A549 (cell line): ENCODE measurements around the gene SNX17. TPM values are rescaled to one million over a fixed set of nuclear protein-coding genes. Genes with fewer than 3 reads are reported as not detected.

Experiments used
- ATAC-seq, 2 experiments: fragments of 200-7000 bp in 1 of 2; fragments of >200 bp in 1 of 2; cut with Nextera tagmentation in 1 of 2; cut with Tn5 transposase in 1 of 2; 3 replicates each; pipeline versions ENCODE4 v1.8.0 to v1.9.1; 2018 to 2020; ENCODE audit warnings: mild to moderate bottlenecking in 1 of 2, moderate library complexity in 1 of 2
- CTCF ChIA-PET: fragments of 300-600 bp; sonication (Branson Sonifier 250); formaldehyde crosslinking; extraction: SDS; loops from one replicate; lab custom pipeline; 2021; ENCODE audit warnings: antibody characterized with exemption, inconsistent platforms; lab: Yijun Ruan, JAX
- POLR2A ChIA-PET: fragments of 350-600 bp; formaldehyde crosslinking; extraction: SDS; loops from one replicate; lab custom pipeline; 2021; ENCODE audit warnings: antibody characterized with exemption, inconsistent platforms; lab: Yijun Ruan, JAX
- DNase-seq, 2 experiments: peaks; one replicate each; pipeline versions ENCODE4 v3.0.0 to v3.0.0-alpha.2; 2011 to 2016; ENCODE audit warnings: low read depth in 1 of 2, low spot score in 1 of 2
- FAIRE-seq: peaks from 2 replicates; lab custom pipeline; 2011; peaks lifted over from hg19 to GRCh38; lab: Jason Lieb, UNC
- H3K27ac ChIP-seq, 2 experiments: fragments of >200 bp; sonication (Bioruptor Twin); formaldehyde crosslinking; 3 replicates each; pipeline ENCODE4 v1.5.1; 2016 to 2017
- H3K4me1 ChIP-seq: fragments of >200 bp; sonication (Bioruptor Twin); formaldehyde crosslinking; 3 replicates; pipeline ENCODE4 v1.6.1; 2016
- H3K4me2 ChIP-seq: fragments of >200 bp; sonication (Bioruptor Twin); formaldehyde crosslinking; 3 replicates; pipeline ENCODE4 v1.6.1; 2016
- H3K4me3 ChIP-seq: fragments of >200 bp; sonication (Bioruptor Twin); formaldehyde crosslinking; 3 replicates; pipeline ENCODE4 v1.5.1; 2016
- H3K9me3 ChIP-seq: fragments of >200 bp; sonication (Bioruptor Twin); formaldehyde crosslinking; 3 replicates; pipeline ENCODE4 v1.6.1; 2016
- CBX8 ChIP-seq: fragments of 200-600 bp; sonication (generic); IDR thresholded peaks from 2 replicates; pipeline ENCODE4 v1.6.1; 2016
- CEBPB ChIP-seq, 2 experiments: fragments of >200 bp in 1 of 2; sonication (Bioruptor Twin) in 1 of 2; formaldehyde crosslinking in 1 of 2; IDR thresholded peaks; 2 replicates each; pipeline ENCODE4 v1.6.1; 2012 to 2016
- CHD2 ChIP-seq: fragments of 150-350 bp; IDR thresholded peaks from 2 replicates; pipeline ENCODE4 v1.6.1; 2014; ENCODE audit warnings: low read length; ENCODE audit not compliant: partially characterized antibody
- CHD4 ChIP-seq: fragments of 200-600 bp; sonication (generic); IDR thresholded peaks from 2 replicates; pipeline ENCODE4 v1.6.1; 2016; ENCODE audit warnings: antibody characterized with exemption, mild to moderate bottlenecking, borderline replicate concordance
- EHF ChIP-seq: fragments of 250-450 bp; sonication (Bioruptor Pico); IDR thresholded peaks from 2 replicates; pipeline ENCODE4 v1.5.0; 2020; ENCODE audit warnings: mild to moderate bottlenecking
- EHMT2 ChIP-seq: fragments of 200-600 bp; sonication (generic); IDR thresholded peaks from 2 replicates; pipeline ENCODE4 v1.6.1; 2016; ENCODE audit warnings: antibody characterized with exemption, low read depth, mild to moderate bottlenecking, moderate library complexity
- EP300 ChIP-seq, 2 experiments: fragments of >200 bp; sonication (Bioruptor Twin); formaldehyde crosslinking; IDR thresholded peaks; 2 replicates in 1 of 2; 3 replicates in 1 of 2; pipeline ENCODE4 v1.6.1; 2016 to 2017
- FOSL2 ChIP-seq, 2 experiments: fragments of 450-650 bp in 1 of 2; fragments of >200 bp in 1 of 2; sonication (Bioruptor Twin) in 1 of 2; formaldehyde crosslinking; IDR thresholded peaks; 2 replicates each; pipeline versions ENCODE4 v1.5.0 to v1.6.1; 2016 to 2020; ENCODE audit warnings: mild to moderate bottlenecking in 1 of 2, moderate library complexity in 1 of 2
- GATA3 ChIP-seq: IDR thresholded peaks from 2 replicates; pipeline ENCODE4 v1.6.1; 2012; ENCODE audit warnings: borderline replicate concordance
- HDAC2 ChIP-seq: fragments of 200-600 bp; sonication (generic); IDR thresholded peaks from 2 replicates; pipeline ENCODE4 v1.6.1; 2016
- JUN ChIP-seq, 2 experiments: fragments of >200 bp; sonication (Bioruptor Twin); formaldehyde crosslinking; IDR thresholded peaks; 2 replicates in 1 of 2; 3 replicates in 1 of 2; pipeline ENCODE4 v1.6.1; 2016 to 2017
- KDM1A ChIP-seq: fragments of 200-600 bp; sonication (generic); IDR thresholded peaks from 2 replicates; pipeline ENCODE4 v1.6.1; 2016; ENCODE audit warnings: low read depth, mild to moderate bottlenecking
- KDM5A ChIP-seq: fragments of 200-600 bp; sonication (generic); IDR thresholded peaks from 2 replicates; pipeline ENCODE4 v1.6.1; 2016; ENCODE audit warnings: antibody characterized with exemption, mild to moderate bottlenecking
- MAZ ChIP-seq: fragments of 150-350 bp; IDR thresholded peaks from 2 replicates; pipeline ENCODE4 v1.6.1; 2014; ENCODE audit warnings: antibody characterized with exemption, low read depth, low read length, borderline replicate concordance
- MYC ChIP-seq: IDR thresholded peaks from 2 replicates; pipeline ENCODE4 v1.6.1; 2012; ENCODE audit warnings: mild to moderate bottlenecking, inconsistent platforms, low read length, improper control_type of control experiment, borderline replicate concordance
- NFE2L2 ChIP-seq: fragments of 150-350 bp; conservative IDR thresholded peaks from 2 replicates; pipeline ENCODE4 v1.6.1; 2014; ENCODE audit warnings: low read length
- PHF8 ChIP-seq: fragments of 200-600 bp; sonication (generic); IDR thresholded peaks from 2 replicates; pipeline ENCODE4 v1.6.1; 2016; ENCODE audit warnings: low read depth, mild to moderate bottlenecking, antibody characterized with exemption, moderate library complexity, borderline replicate concordance
- POLR2A ChIP-seq: IDR thresholded peaks from 2 replicates; pipeline ENCODE4 v1.6.1; 2012; ENCODE audit warnings: mild to moderate bottlenecking, low read length
- RAD21 ChIP-seq, 2 experiments: fragments of >200 bp in 1 of 2; sonication (Bioruptor Twin) in 1 of 2; formaldehyde crosslinking in 1 of 2; IDR thresholded peaks in 1 of 2; conservative IDR thresholded peaks in 1 of 2; 2 replicates in 1 of 2; 3 replicates in 1 of 2; pipeline ENCODE4 v1.6.1; 2012 to 2018; ENCODE audit warnings: inconsistent platforms in 1 of 2
- RARB ChIP-seq: fragments of 250-450 bp; sonication (Bioruptor Pico); IDR thresholded peaks from 2 replicates; pipeline ENCODE4 v1.8.0; 2021; ENCODE audit warnings: mild to moderate bottlenecking, moderate library complexity
- RNF2 ChIP-seq: fragments of 200-600 bp; sonication (generic); IDR thresholded peaks from 2 replicates; pipeline ENCODE4 v1.6.1; 2016; ENCODE audit warnings: low read depth, mild to moderate bottlenecking, antibody characterized with exemption, moderate library complexity, borderline replicate concordance
- SMC3 ChIP-seq: fragments of >200 bp; sonication (Bioruptor Twin); formaldehyde crosslinking; IDR thresholded peaks from 3 replicates; pipeline ENCODE4 v1.6.1; 2018; ENCODE audit warnings: inconsistent platforms
- TFCP2L1 ChIP-seq: fragments of 250-450 bp; sonication (Bioruptor Pico); IDR thresholded peaks from 2 replicates; pipeline ENCODE4 v1.5.0; 2021; ENCODE audit warnings: mild to moderate bottlenecking
- WGBS: methylation state at CpG from one replicate; pipeline ENCODE4 v1.1.6; 2017; ENCODE audit errors: missing lambda C conversion rate; 5-methylcytosine and 5-hydroxymethylcytosine counted together
- polyA minus RNA-seq: library from RNA; depleted of rRNA, polyadenylated mRNA; stranded (reverse); fragments of >200 nt; gene quantifications from 2 replicates; pipeline ENCODE4 v1.2.3, GENCODE V29; 2011; rRNA and poly(A)+ RNA removed
- polyA plus RNA-seq, 4 experiments: library from polyadenylated mRNA; depleted of rRNA in 3 of 4; stranded (reverse); fragments of >200 nt; fragmentation: RNase III in 1 of 4; extraction: RNeasy Plus Mini Kit Qiagen cat#74134 plus additional on column Dnase treatment in 1 of 4; gene quantifications; 2 replicates in 3 of 4; 3 replicates in 1 of 4; pipeline ENCODE4 v1.2.3, GENCODE V29; 2011 to 2017
- TF ChIP-seq, protein P1 (sequence below): IDR thresholded peaks from 2 replicates; pipeline ENCODE4 v1.6.1; 2012; ENCODE audit warnings: low read depth, borderline replicate concordance
- TF ChIP-seq, protein P2 (sequence below): fragments of >200 bp; sonication (Bioruptor Twin); formaldehyde crosslinking; IDR thresholded peaks from 3 replicates; pipeline ENCODE4 v1.5.1; 2016
- TF ChIP-seq, protein P3 (sequence below): fragments of >200 bp; sonication (Bioruptor Twin); formaldehyde crosslinking; IDR thresholded peaks from 3 replicates; pipeline ENCODE4 v1.6.1; 2016
- TF ChIP-seq, protein P4 (sequence below): IDR thresholded peaks from 2 replicates; pipeline ENCODE4 v1.6.1; 2012
- TF ChIP-seq, protein P5 (sequence below): IDR thresholded peaks from 2 replicates; pipeline ENCODE4 v1.6.1; 2012
- TF ChIP-seq, protein P6 (sequence below): fragments of 250-450 bp; sonication (Bioruptor Pico); IDR thresholded peaks from 2 replicates; pipeline ENCODE4 v1.5.0; 2020; ENCODE audit warnings: low read depth, mild to moderate bottlenecking, moderate library complexity

Gene SNX17, protein sequence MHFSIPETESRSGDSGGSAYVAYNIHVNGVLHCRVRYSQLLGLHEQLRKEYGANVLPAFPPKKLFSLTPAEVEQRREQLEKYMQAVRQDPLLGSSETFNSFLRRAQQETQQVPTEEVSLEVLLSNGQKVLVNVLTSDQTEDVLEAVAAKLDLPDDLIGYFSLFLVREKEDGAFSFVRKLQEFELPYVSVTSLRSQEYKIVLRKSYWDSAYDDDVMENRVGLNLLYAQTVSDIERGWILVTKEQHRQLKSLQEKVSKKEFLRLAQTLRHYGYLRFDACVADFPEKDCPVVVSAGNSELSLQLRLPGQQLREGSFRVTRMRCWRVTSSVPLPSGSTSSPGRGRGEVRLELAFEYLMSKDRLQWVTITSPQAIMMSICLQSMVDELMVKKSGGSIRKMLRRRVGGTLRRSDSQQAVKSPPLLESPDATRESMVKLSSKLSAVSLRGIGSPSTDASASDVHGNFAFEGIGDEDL
- polyA plus RNA-seq (2011; rRNA removed) (141 and 158 TPM in 2 replicates), polyA plus RNA-seq (2017; fragmentation: RNase III; extraction: RNeasy Plus Mini Kit Qiagen cat#74134 plus additional on column Dnase treatment) (150 to 166 TPM (median 154 TPM) in 3 replicates), polyA minus RNA-seq (117 and 132 TPM in 2 replicates)
- 137 and 149 TPM in 2 replicates for polyA plus RNA-seq (2012; cell fraction: cytosol; rRNA removed)
- 150 and 155 TPM in 2 replicates for polyA plus RNA-seq (2012; cell fraction: nucleus; rRNA removed)

DNA sequence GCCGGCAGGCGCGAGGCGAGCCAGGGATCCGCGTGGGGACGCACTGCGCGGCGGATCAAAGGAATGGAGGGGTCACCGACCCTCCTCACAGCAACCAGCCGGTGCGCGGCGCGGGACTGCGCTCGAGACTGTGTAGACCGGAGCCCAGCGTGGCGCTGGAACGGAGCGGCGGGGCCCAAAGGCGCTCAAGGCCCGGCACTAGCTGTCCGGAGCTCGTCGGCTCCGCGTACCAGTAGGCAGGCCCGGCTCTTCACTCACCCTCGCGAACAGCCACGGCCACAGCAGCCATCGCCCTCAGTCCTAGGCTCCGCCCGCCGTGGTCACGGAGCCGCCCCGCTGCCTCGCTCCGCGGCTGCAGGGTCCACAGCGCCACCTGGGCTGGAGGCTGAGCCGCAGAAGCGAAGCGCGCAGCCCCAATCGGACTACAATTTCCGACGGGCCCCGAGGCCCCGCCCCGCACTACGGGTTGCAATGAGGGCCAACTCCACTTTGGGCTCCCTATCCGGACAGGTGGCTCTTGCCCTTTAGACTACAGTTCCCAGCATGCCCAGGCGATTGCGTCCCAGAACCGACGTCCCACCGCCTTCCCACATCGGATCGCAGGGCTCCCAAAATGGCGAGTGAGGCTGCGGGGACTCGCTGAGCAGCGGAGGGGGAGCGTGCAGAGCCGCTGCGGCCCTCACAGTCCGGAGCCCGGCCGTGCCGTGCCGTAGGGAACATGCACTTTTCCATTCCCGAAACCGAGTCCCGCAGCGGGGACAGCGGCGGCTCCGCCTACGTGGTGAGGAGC, at the start of gene SNX17, which contains the start of gene EIF2B4:
Gene SNX17, plus strand, starts transcription at position 591 of the 790 bp plus-strand sequence. Its CDS starts 128 bp downstream, at position 719.
Gene EIF2B4, minus strand, starts transcription at position 313 of the 790 bp plus-strand sequence. Its CDS starts 24 bp downstream, at position 289.
- peak within 1 kb of the TSS; percentile 94 for H3K4me2 ChIP-seq
- DNase-seq = peak; percentile 98 to 99
- no peak for FAIRE-seq
- CTCF ChIA-PET = interaction anchor here (0.5 to 3.9 kb wide), 31 partner anchors 8 to 354 kb away, joined by 3 to 53 read pairs (median 5); partner anchors contain the start of genes GTF3C2, MPV17 and ZNF513
- peak within 1 kb of the TSS; percentile 79 for H3K4me3 ChIP-seq
- no peaks in the 10 kb centered on the region for H3K9me3 ChIP-seq
- TF ChIP-seq, protein P1, sequence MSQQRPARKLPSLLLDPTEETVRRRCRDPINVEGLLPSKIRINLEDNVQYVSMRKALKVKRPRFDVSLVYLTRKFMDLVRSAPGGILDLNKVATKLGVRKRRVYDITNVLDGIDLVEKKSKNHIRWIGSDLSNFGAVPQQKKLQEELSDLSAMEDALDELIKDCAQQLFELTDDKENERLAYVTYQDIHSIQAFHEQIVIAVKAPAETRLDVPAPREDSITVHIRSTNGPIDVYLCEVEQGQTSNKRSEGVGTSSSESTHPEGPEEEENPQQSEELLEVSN = 0 out of 2 replicates have a peak, but pooled peaks have one; percentile 13
- TF ChIP-seq CBX8 = no peak
- TF ChIP-seq, protein P2, sequence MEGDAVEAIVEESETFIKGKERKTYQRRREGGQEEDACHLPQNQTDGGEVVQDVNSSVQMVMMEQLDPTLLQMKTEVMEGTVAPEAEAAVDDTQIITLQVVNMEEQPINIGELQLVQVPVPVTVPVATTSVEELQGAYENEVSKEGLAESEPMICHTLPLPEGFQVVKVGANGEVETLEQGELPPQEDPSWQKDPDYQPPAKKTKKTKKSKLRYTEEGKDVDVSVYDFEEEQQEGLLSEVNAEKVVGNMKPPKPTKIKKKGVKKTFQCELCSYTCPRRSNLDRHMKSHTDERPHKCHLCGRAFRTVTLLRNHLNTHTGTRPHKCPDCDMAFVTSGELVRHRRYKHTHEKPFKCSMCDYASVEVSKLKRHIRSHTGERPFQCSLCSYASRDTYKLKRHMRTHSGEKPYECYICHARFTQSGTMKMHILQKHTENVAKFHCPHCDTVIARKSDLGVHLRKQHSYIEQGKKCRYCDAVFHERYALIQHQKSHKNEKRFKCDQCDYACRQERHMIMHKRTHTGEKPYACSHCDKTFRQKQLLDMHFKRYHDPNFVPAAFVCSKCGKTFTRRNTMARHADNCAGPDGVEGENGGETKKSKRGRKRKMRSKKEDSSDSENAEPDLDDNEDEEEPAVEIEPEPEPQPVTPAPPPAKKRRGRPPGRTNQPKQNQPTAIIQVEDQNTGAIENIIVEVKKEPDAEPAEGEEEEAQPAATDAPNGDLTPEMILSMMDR = peak; percentile 94
- TF ChIP-seq, protein P3, sequence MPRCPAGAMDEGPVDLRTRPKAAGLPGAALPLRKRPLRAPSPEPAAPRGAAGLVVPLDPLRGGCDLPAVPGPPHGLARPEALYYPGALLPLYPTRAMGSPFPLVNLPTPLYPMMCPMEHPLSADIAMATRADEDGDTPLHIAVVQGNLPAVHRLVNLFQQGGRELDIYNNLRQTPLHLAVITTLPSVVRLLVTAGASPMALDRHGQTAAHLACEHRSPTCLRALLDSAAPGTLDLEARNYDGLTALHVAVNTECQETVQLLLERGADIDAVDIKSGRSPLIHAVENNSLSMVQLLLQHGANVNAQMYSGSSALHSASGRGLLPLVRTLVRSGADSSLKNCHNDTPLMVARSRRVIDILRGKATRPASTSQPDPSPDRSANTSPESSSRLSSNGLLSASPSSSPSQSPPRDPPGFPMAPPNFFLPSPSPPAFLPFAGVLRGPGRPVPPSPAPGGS = peak; percentile 86; the same call in 2 of the 3 replicates
- TF ChIP-seq EHMT2 = no peak
- peak in 1 of 2 experiments; percentile 51; a peak in 2 of 4 replicates for TF ChIP-seq CEBPB (IDR thresholded peaks at IDR 0.05)
- peak; percentile 87; the same call in 1 of the 2 replicates for TF ChIP-seq PHF8
- TF ChIP-seq EP300 (IDR thresholded peaks at IDR 0.05) = peak in 1 of 2 experiments; percentile 24; a peak in 1 of 5 replicates
- TF ChIP-seq TFCP2L1 = no peak
- TF ChIP-seq RNF2 = no peak
- TF ChIP-seq MYC = peak; percentile 94
- peak; percentile 81; the same call in 1 of the 2 replicates for TF ChIP-seq MAZ
- TF ChIP-seq, protein P4, sequence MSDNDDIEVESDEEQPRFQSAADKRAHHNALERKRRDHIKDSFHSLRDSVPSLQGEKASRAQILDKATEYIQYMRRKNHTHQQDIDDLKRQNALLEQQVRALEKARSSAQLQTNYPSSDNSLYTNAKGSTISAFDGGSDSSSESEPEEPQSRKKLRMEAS = peak; percentile 89
- no peak; the same call in 1 of the 2 replicates for TF ChIP-seq GATA3
- peak; percentile 58; a peak in 3 of 5 replicates for TF ChIP-seq RAD21 (conservative IDR thresholded peaks at IDR 0.05 in 1 of 2, IDR thresholded peaks at IDR 0.05 in 1 of 2)
- TF ChIP-seq POLR2A = peak; percentile 90
- TF ChIP-seq, protein P5, sequence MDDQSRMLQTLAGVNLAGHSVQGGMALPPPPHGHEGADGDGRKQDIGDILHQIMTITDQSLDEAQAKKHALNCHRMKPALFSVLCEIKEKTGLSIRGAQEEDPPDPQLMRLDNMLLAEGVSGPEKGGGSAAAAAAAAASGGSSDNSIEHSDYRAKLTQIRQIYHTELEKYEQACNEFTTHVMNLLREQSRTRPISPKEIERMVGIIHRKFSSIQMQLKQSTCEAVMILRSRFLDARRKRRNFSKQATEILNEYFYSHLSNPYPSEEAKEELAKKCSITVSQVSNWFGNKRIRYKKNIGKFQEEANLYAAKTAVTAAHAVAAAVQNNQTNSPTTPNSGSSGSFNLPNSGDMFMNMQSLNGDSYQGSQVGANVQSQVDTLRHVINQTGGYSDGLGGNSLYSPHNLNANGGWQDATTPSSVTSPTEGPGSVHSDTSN = 0 out of 2 replicates have a peak, but pooled peaks have one; percentile 56
- peak; percentile 47; the same call in 2 of the 3 replicates for TF ChIP-seq SMC3
- TF ChIP-seq EHF (CRISPR knock-in tag) = no peak
- TF ChIP-seq NFE2L2 = no peak
- TF ChIP-seq KDM5A = peak; percentile 82
- TF ChIP-seq CHD4 = no peak
- no peak for TF ChIP-seq RARB (CRISPR knock-in tag)
- TF ChIP-seq KDM1A = no peak
- TF ChIP-seq, protein P6, sequence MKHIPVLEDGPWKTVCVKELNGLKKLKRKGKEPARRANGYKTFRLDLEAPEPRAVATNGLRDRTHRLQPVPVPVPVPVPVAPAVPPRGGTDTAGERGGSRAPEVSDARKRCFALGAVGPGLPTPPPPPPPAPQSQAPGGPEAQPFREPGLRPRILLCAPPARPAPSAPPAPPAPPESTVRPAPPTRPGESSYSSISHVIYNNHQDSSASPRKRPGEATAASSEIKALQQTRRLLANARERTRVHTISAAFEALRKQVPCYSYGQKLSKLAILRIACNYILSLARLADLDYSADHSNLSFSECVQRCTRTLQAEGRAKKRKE (CRISPR knock-in tag) = no peak
- peak; percentile 87 to 97 for TF ChIP-seq JUN (IDR thresholded peaks at IDR 0.05)
- TF ChIP-seq FOSL2 (IDR thresholded peaks at IDR 0.05) = no peak
- TF ChIP-seq FOSL2 (CRISPR knock-in tag; IDR thresholded peaks at IDR 0.05) = peak; percentile 44; the same call in 1 of the 2 replicates
- peak; percentile 14; the same call in 1 of the 2 replicates for TF ChIP-seq HDAC2
- peak; percentile 21 for TF ChIP-seq CHD2
- POLR2A ChIA-PET = interaction anchor here (1.1 to 5.0 kb wide), 6 partner anchors 10 to 59 kb away, joined by 4 to 26 read pairs (median 5); partner anchors contain the start of genes GTF3C2, MPV17, NRBP1 and PPM1G
- peak; percentile 90 to 94 for ATAC-seq
- WGBS = 3% methylated on average over 54 of the region's 85 CpGs
- peaks cover 24% of the 10 kb centered on the region for H3K4me1 ChIP-seq
- H3K27ac ChIP-seq = peak within 1 kb of the TSS; percentile 89 to 95
